ENCODE results near the gene VCL. TPM values are rescaled to one million over a fixed set of nuclear protein-coding genes. Genes with fewer than 3 reads are reported as not detected.

VCL gene
- total and polyA plus RNA-seq, 7 donors: 6.2 to 451 (median 179) TPM

- Histone ChIP-seq H3K27me3 (no peaks in the 10 kb centered on the region), H3K4me3 (no peak overlapping the region), H3K9me3 (no peaks in the 10 kb centered on the region), H3K27ac (no peak overlapping the region), H3K36me3 (peaks cover 33 to 99% (median 73%) of the 10 kb centered on the region in 4 donors), H3K4me1 (no peaks in the 10 kb centered on the region)
- no peak for DNase-seq
- intact Hi-C loops (cut with DNase I): no loop called here
- TF ChIP-seq EP300 (IDR thresholded peaks at IDR 0.05) (no peak), POLR2AphosphoS5 (IDR thresholded peaks at IDR 0.05) (no peak)
- WGBS, 2 donors: 84 to 98% methylated on average over 2 of the region's 2 CpGs
Observed at GRCh38 chr10:74096777-74097176, 98.9 kb downstream of the VCL start.

GRCh38 chr10:74097776-74098175 is 99.9 kb downstream of the VCL start:
- no peaks in the 10 kb centered on the region for H3K4me1 ChIP-seq
- intact Hi-C loops (cut with DNase I): no loop called here
- H3K9me3 ChIP-seq: no peaks in the 10 kb centered on the region
- peaks cover 31 to 99% (median 72%) of the 10 kb centered on the region in 4 donors for H3K36me3 ChIP-seq
- no peaks in the 10 kb centered on the region for H3K27me3 ChIP-seq
- no peak overlapping the region for H3K4me3 ChIP-seq
- DNase-seq: no peak
- H3K27ac ChIP-seq: no peak overlapping the region
- TF ChIP-seq POLR2A (IDR thresholded peaks at IDR 0.05) (no peak), POLR2AphosphoS5 (IDR thresholded peaks at IDR 0.05) (peak in 1 of 4 donors; percentile 2)
- 86 to 90% methylated on average over 9 of the region's 9 CpGs for whole genome bisulfite sequencing, 2 donors

DNA sequence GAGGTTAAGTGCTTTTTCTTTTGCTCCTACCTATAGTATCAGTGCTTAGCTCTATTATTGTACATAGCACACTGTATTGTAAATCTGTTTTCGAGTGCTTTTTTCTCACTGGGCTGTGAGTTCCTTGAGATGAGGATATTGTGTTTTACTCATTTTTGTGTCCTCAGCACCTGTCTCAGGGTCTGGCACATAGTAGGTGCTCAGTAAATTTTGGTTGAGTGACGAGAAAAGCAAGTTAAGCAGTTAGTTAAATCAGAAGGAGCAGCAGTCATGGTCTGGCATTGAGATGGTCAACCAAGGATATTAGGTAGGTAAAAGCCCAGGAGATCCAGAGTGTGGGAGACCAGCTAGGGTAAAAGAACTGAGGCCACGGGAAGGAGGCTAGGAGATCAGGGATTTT is 101.5 kb downstream of the VCL start:
- Histone ChIP-seq H3K4me1 (no peaks in the 10 kb centered on the region), H3K4me3 (no peak overlapping the region), H3K27ac (peak overlapping the region in 1 of 4 donors; percentile 9), H3K9me3 (no peaks in the 10 kb centered on the region), H3K36me3 (peaks cover 29 to 99% (median 73%) of the 10 kb centered on the region in 4 donors), H3K27me3 (no peaks in the 10 kb centered on the region)
- 91 to 95% methylated on average over 3 of the region's 3 CpGs for whole genome bisulfite sequencing, 2 donors
- TF ChIP-seq POLR2AphosphoS5 (IDR thresholded peaks at IDR 0.05) (no peak), POLR2A (IDR thresholded peaks at IDR 0.05) (no peak), EP300 (IDR thresholded peaks at IDR 0.05) (no peak)
- TF ChIP-seq, protein P1, sequence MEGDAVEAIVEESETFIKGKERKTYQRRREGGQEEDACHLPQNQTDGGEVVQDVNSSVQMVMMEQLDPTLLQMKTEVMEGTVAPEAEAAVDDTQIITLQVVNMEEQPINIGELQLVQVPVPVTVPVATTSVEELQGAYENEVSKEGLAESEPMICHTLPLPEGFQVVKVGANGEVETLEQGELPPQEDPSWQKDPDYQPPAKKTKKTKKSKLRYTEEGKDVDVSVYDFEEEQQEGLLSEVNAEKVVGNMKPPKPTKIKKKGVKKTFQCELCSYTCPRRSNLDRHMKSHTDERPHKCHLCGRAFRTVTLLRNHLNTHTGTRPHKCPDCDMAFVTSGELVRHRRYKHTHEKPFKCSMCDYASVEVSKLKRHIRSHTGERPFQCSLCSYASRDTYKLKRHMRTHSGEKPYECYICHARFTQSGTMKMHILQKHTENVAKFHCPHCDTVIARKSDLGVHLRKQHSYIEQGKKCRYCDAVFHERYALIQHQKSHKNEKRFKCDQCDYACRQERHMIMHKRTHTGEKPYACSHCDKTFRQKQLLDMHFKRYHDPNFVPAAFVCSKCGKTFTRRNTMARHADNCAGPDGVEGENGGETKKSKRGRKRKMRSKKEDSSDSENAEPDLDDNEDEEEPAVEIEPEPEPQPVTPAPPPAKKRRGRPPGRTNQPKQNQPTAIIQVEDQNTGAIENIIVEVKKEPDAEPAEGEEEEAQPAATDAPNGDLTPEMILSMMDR (IDR thresholded peaks at IDR 0.05): no peak
- no peak for DNase-seq
- intact Hi-C loops (cut with DNase I): no loop called here

DNA sequence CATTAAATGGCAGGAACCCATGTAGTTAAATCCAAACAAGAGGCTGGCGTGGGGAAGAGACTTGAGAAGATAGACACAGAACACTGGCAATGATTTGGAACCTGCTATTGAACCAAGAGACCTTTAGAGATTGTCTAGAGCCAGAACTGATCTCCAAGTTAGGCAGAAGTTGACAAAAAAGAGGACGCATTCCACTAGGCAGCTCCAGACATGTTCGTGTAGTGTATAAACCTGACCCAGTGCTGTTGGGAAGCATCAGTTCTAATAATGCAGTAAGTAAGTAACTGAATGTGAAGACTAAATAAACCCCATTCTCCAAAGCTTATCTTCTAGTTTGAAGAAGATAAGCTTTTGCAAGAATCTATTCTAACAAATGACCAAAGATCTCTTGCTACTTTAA is 101.9 kb downstream of the VCL start:
- TF ChIP-seq EP300 (IDR thresholded peaks at IDR 0.05) (no peak), POLR2AphosphoS5 (IDR thresholded peaks at IDR 0.05) (no peak), POLR2A (IDR thresholded peaks at IDR 0.05) (no peak)
- TF ChIP-seq, protein P1 (IDR thresholded peaks at IDR 0.05): no peak
- Histone ChIP-seq H3K4me1 (no peaks in the 10 kb centered on the region), H3K9me3 (no peaks in the 10 kb centered on the region)

DNA sequence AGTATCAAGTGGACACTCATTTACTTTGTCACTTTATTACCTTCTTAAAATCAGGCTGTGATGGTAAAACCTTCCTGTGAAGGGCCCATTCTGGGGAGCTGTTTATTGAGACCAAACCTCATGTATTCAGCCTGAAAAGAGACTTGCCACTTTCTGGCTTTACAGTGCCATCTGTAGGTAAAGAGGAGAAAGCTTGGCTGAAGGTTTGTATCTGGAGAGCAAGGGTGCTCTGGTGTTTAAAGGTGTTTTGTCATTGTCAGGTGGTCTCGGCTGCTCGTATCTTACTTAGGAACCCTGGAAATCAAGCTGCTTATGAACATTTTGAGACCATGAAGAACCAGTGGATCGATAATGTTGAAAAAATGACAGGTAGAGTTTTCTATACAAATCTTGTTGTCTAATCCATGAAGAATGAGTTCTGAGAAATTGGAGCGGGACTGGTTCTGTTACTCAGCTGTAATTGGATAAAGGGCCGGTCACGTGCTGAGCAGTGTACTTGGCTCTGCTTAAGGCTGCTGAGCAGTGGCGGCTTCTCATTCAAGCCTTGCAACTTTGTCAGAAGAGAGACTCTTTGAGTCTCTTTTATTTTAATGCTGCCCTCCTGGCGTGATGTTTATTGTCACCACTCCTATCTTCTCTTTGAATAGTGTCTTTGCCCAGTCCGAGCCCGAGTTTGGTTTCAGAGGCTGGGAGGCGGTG is 105.8 kb downstream of the VCL start:
- no peak for DNase-seq
- intact Hi-C loops (cut with DNase I): no loop called here
- TF ChIP-seq POLR2A (IDR thresholded peaks at IDR 0.05) (no peak), POLR2AphosphoS5 (IDR thresholded peaks at IDR 0.05) (no peak), EP300 (IDR thresholded peaks at IDR 0.05) (no peak)
- TF ChIP-seq, protein P1 (IDR thresholded peaks at IDR 0.05): no peak
- Histone ChIP-seq H3K4me1 (no peaks in the 10 kb centered on the region), H3K27me3 (no peaks in the 10 kb centered on the region), H3K36me3 (peaks cover 15 to 99% (median 78%) of the 10 kb centered on the region in 4 donors), H3K4me3 (no peak overlapping the region), H3K9me3 (no peaks in the 10 kb centered on the region), H3K27ac (no peak overlapping the region)
- 87 to 95% methylated on average over 11 of the region's 11 CpGs for WGBS, 2 donors

More for the DNA sequence above, 101.9 kb downstream of the VCL start:
- WGBS, 2 donors: 96% methylated on average over 3 of the region's 3 CpGs
- Histone ChIP-seq H3K36me3 (peaks cover 29 to 99% (median 73%) of the 10 kb centered on the region in 4 donors), H3K27ac (peak overlapping the region in 1 of 4 donors; percentile 9), H3K27me3 (no peaks in the 10 kb centered on the region), H3K4me3 (no peak overlapping the region)
- intact Hi-C loops (cut with DNase I): no loop called here
- no peak for DNase-seq
